Neural progenitor cell (in vitro differentiated cells): ENCODE data around the gene CENPP. TPM values are rescaled to one million over a fixed set of nuclear protein-coding genes. Genes with fewer than 3 reads are reported as not detected.

Experiments used
- DNase-seq: peaks from one replicate; pipeline ENCODE4 v3.0.0-alpha.2; 2016; ENCODE audit warnings: low spot score
- H2AFZ ChIP-seq: fragments of 200-600 bp; sonication (generic); replicated peaks from 2 replicates; pipeline ENCODE4 v1.6.1; 2016; ENCODE audit warnings: antibody characterized with exemption
- H3F3A ChIP-seq: fragments of 200-600 bp; sonication (generic); 2 replicates; pipeline ENCODE4 v1.6.1; 2016; ENCODE audit warnings: antibody characterized with exemption, low read depth
- H3K27ac ChIP-seq: fragments of 200-600 bp; sonication (generic); 2 replicates; pipeline ENCODE4 v1.5.1; 2016; ENCODE audit warnings: mild to moderate bottlenecking
- H3K27me3 ChIP-seq: fragments of 200-600 bp; sonication (generic); 2 replicates; pipeline ENCODE4 v1.6.1; 2016; ENCODE audit warnings: mild to moderate bottlenecking, moderate library complexity
- H3K36me3 ChIP-seq: fragments of 200-600 bp; sonication (generic); 2 replicates; pipeline ENCODE4 v1.5.1; 2016
- H3K4me1 ChIP-seq: fragments of 200-600 bp; sonication (generic); 2 replicates; pipeline ENCODE4 v1.6.1; 2016; ENCODE audit warnings: mixed run types
- H3K4me2 ChIP-seq: fragments of 200-600 bp; sonication (generic); 2 replicates; pipeline ENCODE4 v1.6.1; 2016
- H3K4me3 ChIP-seq: fragments of 200-600 bp; sonication (generic); 2 replicates; pipeline ENCODE4 v1.5.1; 2016
- H3K79me2 ChIP-seq: fragments of 200-600 bp; sonication (generic); 2 replicates; pipeline ENCODE4 v1.6.1; 2016; ENCODE audit warnings: low read depth
- H3K9ac ChIP-seq: fragments of 200-600 bp; sonication (generic); 2 replicates; pipeline ENCODE4 v1.6.1; 2016
- H3K9me3 ChIP-seq: fragments of 200-600 bp; sonication (generic); 2 replicates; pipeline ENCODE4 v1.5.1; 2016; ENCODE audit warnings: low read depth
- H4K20me1 ChIP-seq: fragments of 200-600 bp; sonication (generic); 2 replicates; pipeline ENCODE4 v1.6.1; 2016; ENCODE audit warnings: low read depth
- H3K27ac Mint-ChIP-seq: 3 replicates; pipeline ENCODE4 v1.8.0; 2021; ENCODE audit warnings: mixed read lengths
- H3K27me3 Mint-ChIP-seq: 2 replicates; pipeline ENCODE4 v1.8.0; 2022; ENCODE audit warnings: low read depth, mild to moderate bottlenecking, inconsistent platforms, moderate library complexity, mixed read lengths; ENCODE audit not compliant: insufficient read depth
- H3K36me3 Mint-ChIP-seq: 3 replicates; pipeline ENCODE4 v1.8.0; 2021; ENCODE audit warnings: mixed read lengths
- H3K4me1 Mint-ChIP-seq: 3 replicates; pipeline ENCODE4 v1.8.0; 2021; ENCODE audit warnings: mixed read lengths
- H3K4me3 Mint-ChIP-seq: 3 replicates; pipeline ENCODE4 v1.8.0; 2021; ENCODE audit warnings: mild to moderate bottlenecking, moderate library complexity, mixed read lengths
- H3K9me3 Mint-ChIP-seq: 3 replicates; pipeline ENCODE4 v1.8.0; 2020; ENCODE audit warnings: mixed read lengths
- CTCF ChIP-seq: fragments of 200-600 bp; sonication (generic); IDR thresholded peaks from 2 replicates; pipeline ENCODE4 v1.5.1; 2017; ENCODE audit warnings: antibody characterized with exemption, mild to moderate bottlenecking
- EZH2 ChIP-seq: fragments of 200-600 bp; sonication (generic); IDR thresholded peaks from 2 replicates; pipeline ENCODE4 v1.6.1; 2017; ENCODE audit warnings: antibody characterized with exemption, mild to moderate bottlenecking, moderate library complexity
- EZH2phosphoT487 ChIP-seq: fragments of 200-600 bp; sonication (generic); IDR thresholded peaks from 2 replicates; pipeline ENCODE4 v1.6.1; 2017; ENCODE audit warnings: antibody characterized with exemption
- total RNA-seq: library from RNA; depleted of rRNA; stranded (reverse); fragments of >200 nt; gene quantifications from 2 replicates; pipeline ENCODE4 v1.2.3, GENCODE V29; 2015; ENCODE audit warnings: low replicate concordance

The CENPP gene
- total RNA-seq, 1 donor from 2014 or later = 10.7 TPM

DNA sequence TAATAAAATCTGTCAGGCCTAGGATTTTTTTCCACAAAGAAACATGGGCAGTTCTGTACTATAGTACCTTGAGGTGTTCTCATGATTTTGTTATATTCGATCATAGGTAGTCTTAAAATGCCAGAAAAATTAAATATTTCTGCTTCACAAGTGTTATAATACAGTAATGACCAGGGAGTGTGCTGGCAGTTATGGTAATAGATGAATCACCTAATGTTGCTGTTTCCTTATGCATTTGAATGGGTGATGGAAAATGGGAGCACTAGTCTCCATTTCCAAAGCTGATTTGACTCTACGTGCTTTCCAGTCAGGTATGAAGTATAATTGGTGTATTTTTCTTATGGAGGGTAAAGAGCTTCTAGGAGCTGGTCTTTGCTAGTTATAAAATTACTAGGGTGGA is 54.9 kb downstream of the CENPP start:
- Histone ChIP-seq H3K79me2 (no peaks in the 10 kb centered on the region), H3K36me3 (no peaks in the 10 kb centered on the region), H3K27me3 (no peaks in the 10 kb centered on the region), H3K4me3 (no peak overlapping the region), H3F3A (no peaks in the 10 kb centered on the region), H3K27ac (no peak overlapping the region), H3K9ac (no peak overlapping the region), H2AFZ (no peak overlapping the region), H3K4me2 (no peak overlapping the region), H3K9me3 (no peaks in the 10 kb centered on the region), H3K4me1 (peaks cover 7% of the 10 kb centered on the region), H4K20me1 (no peaks in the 10 kb centered on the region)
- H3K4me3 Mint-ChIP-seq = no peak overlapping the region
- H3K27ac Mint-ChIP-seq = no peak overlapping the region
- TF ChIP-seq CTCF (no peak), EZH2phosphoT487 (no peak), EZH2 (no peak)
- no peaks in the 10 kb centered on the region for H3K27me3 Mint-ChIP-seq
- peaks cover 1% of the 10 kb centered on the region for H3K9me3 Mint-ChIP-seq
- DNase-seq = no peak
- H3K4me1 Mint-ChIP-seq = peaks cover 11% of the 10 kb centered on the region
- H3K36me3 Mint-ChIP-seq = no peaks in the 10 kb centered on the region

GRCh38 chr9:92381775-92382174 is 56.0 kb downstream of the CENPP start:
- no peaks in the 10 kb centered on the region for H3K27me3 Mint-ChIP-seq

GRCh38 chr9:92384375-92384774 is 58.6 kb downstream of the CENPP start:
- Mint-ChIP-seq H3K27ac (no peak overlapping the region), H3K27me3 (no peaks in the 10 kb centered on the region), H3K9me3 (no peaks in the 10 kb centered on the region), H3K4me1 (peaks cover 4% of the 10 kb centered on the region), H3K36me3 (no peaks in the 10 kb centered on the region), H3K4me3 (no peak overlapping the region)
- H3K36me3 ChIP-seq = no peaks in the 10 kb centered on the region
- H3K27me3 ChIP-seq = no peaks in the 10 kb centered on the region
- no peak overlapping the region for H2AFZ ChIP-seq
- H3K9ac ChIP-seq = no peak overlapping the region
- no peaks in the 10 kb centered on the region for H3F3A ChIP-seq
- TF ChIP-seq EZH2phosphoT487 (no peak), CTCF (no peak), EZH2 (no peak)
- peaks cover 1% of the 10 kb centered on the region for H3K4me1 ChIP-seq
- no peak overlapping the region for H3K27ac ChIP-seq
- DNase-seq = no peak
- no peak overlapping the region for H3K4me3 ChIP-seq
- no peaks in the 10 kb centered on the region for H3K9me3 ChIP-seq
- no peaks in the 10 kb centered on the region for H3K79me2 ChIP-seq
- no peaks in the 10 kb centered on the region for H4K20me1 ChIP-seq
- H3K4me2 ChIP-seq = no peak overlapping the region

More at GRCh38 chr9:92381775-92382174, 56.0 kb downstream of the CENPP start:
- no peak overlapping the region for H3K4me3 ChIP-seq
- H3K27me3 ChIP-seq = no peaks in the 10 kb centered on the region
- DNase-seq = no peak
- H3K9ac ChIP-seq = no peak overlapping the region
- H3K4me3 Mint-ChIP-seq = no peak overlapping the region
- H2AFZ ChIP-seq = no peak overlapping the region
- H3F3A ChIP-seq = no peaks in the 10 kb centered on the region
- H3K4me1 Mint-ChIP-seq = peaks cover 11% of the 10 kb centered on the region
- no peaks in the 10 kb centered on the region for H3K36me3 Mint-ChIP-seq
- no peak overlapping the region for H3K27ac Mint-ChIP-seq
- no peaks in the 10 kb centered on the region for H3K9me3 Mint-ChIP-seq
- no peaks in the 10 kb centered on the region for H3K9me3 ChIP-seq
- H3K36me3 ChIP-seq = no peaks in the 10 kb centered on the region
- H3K4me2 ChIP-seq = no peak overlapping the region
- H3K4me1 ChIP-seq = peaks cover 7% of the 10 kb centered on the region
- no peaks in the 10 kb centered on the region for H4K20me1 ChIP-seq
- H3K79me2 ChIP-seq = no peaks in the 10 kb centered on the region
- TF ChIP-seq CTCF (no peak), EZH2 (no peak), EZH2phosphoT487 (no peak)
- H3K27ac ChIP-seq = no peak overlapping the region
